D721Med (cell line): ENCODE measurements around the gene CPZ.

Source experiments
- DNase-seq: peaks from one replicate; pipeline ENCODE4 v3.0.0; 2011; ENCODE audit warnings: low spot score; ENCODE audit not compliant: insufficient read length
- FAIRE-seq: peaks from 2 replicates; lab custom pipeline; 2011; peaks lifted over from hg19 to GRCh38; lab: Jason Lieb, UNC
- CTCF ChIP-seq: IDR thresholded peaks from 2 replicates; pipeline ENCODE4 v1.5.1; 2012; ENCODE audit warnings: mild to moderate bottlenecking, control low read depth; ENCODE audit not compliant: insufficient read depth; ENCODE audit errors: missing control alignments

The CPZ gene

GRCh38 chr4:8586671-8587468 is 5.7 kb upstream of the CPZ start:
- no peak for FAIRE-seq
- TF ChIP-seq CTCF: no peak
- DNase-seq: no peak

GRCh38 chr4:8587469-8588195 is 4.9 kb upstream of the CPZ start:
- TF ChIP-seq CTCF: no peak
- DNase-seq (no peak), FAIRE-seq (no peak)

- FAIRE-seq (no peak), DNase-seq (no peak)
- TF ChIP-seq CTCF: no peak
Observed at GRCh38 chr4:8588196-8588470, 4.4 kb upstream of the CPZ start.

- FAIRE-seq (no peak), DNase-seq (no peak)
- no peak for TF ChIP-seq CTCF
Observed at GRCh38 chr4:8589336-8589735, 3.2 kb upstream of the CPZ start.

- TF ChIP-seq CTCF: no peak
Observed at GRCh38 chr4:8589823-8590545, 2.6 kb upstream of the CPZ start.

GRCh38 chr4:8590546-8590880 is 2.1 kb upstream of the CPZ start:
- FAIRE-seq (no peak), DNase-seq (no peak)
- TF ChIP-seq CTCF: no peak

More at GRCh38 chr4:8589823-8590545, 2.6 kb upstream of the CPZ start:
- FAIRE-seq: no peak
- no peak for DNase-seq
